ENCODE data around the gene PASK.
A peak's percentile ranks its signal among the peaks of the same experiment; 100 is the strongest.
"Not testable (repeated sequence)": the region's sequence is repeated elsewhere in the genome, so short reads cannot be mapped to it uniquely, and the experiment has no call there.

The PASK gene

DNA sequence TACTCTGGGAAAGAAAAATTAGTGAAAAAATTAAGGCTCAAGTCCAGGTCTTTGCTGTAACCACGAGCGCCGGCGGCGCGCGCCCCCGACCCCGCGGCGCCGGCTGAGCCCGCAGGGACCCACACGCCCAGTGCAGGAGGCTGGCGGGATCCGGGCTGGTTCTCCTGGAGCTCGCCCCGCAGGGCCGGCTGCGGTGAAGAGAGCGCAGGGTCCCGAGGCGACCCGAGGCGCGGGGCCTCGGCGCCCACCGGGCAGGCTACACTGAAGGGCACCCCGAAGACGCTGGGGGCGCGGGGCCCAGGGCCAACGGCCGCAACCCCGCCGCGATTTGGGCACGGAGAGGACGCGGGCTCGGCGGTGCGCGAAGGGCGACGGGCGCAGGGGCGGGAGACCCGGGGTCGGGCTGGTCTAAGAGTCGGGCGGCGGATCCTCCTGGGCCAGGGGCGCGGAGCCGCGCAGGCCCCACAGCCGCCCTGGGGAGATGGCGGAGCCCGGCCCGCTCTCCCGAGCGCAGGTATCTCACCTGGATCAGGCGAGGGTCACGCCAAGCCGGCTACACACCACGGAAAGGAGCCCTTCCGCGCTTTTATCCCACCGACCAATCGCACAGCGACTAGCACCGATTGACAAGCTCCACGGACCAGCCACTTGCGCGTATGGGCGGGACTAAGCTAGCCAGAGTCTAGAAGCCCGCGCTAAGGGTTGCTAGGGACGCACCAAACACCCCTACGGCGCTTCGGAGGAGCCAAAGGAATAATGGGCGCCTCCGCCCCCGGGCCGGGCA, at the start of gene PASK:
Gene PASK (minus strand): TSS at position 582 of the 784 bp plus-strand sequence. CDS start 6,440 bp downstream, outside the sequence.
- in situ Hi-C loops (cut with HindIII; ENCODE audit: low pct_unique_long_range_greater_than_20kb, low sequenced_read_pairs), result no loop called here
- TF ChIP-seq JUND (IDR thresholded peaks at IDR 0.05; ENCODE audit: low read depth), result no peak
- DNase-seq (ENCODE audit: low read depth in 1 of 2, low spot score in 1 of 2), result peak; percentile 91 to 94

DNA sequence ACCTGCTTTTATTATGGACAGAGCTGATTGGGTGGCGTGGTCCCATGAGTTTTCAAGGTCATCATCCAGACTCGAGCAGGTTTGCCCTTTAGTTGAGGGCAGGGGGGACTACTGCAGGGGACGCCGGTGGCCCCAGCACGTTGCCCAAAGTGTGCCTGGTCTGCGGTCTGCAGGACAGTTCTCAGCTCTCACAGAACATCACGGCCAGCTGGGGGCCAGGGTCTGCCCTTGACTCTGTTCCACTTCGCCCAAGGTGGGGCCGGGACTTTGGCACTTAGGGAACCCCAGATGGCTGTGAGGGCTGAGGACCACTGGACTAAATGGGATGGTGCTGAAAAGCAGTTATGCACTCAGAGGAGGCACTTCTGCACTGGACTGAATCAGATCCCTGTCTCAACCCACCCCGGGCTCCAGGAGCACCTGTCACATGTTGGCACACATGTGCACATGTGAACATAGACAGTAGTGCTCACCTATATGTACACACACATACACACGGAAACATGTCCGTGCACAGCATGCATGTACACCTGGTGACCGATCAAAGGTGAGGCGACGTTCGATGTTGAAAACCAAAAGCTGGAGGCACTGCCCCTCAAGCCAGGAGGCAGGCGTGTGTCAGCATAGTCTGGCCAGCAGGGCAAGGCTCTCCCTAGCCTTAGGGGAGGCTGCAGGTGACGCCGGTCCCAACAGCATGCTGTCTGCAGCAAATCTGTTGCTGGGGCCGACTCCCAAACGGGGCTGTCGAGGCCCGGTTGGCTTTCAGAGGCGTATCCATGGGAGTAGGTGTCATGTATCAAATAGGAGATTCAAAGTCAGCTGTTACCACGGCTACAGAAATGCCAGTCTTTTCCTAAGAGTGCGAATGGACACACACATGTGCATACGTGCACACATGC, 49.4 kb upstream of the PASK start:
- no peak for DNase-seq (ENCODE audit: low read depth in 1 of 2, low spot score in 1 of 2)
- TF ChIP-seq JUND (IDR thresholded peaks at IDR 0.05; ENCODE audit: low read depth), result no peak
- in situ Hi-C loops (cut with HindIII; ENCODE audit: low pct_unique_long_range_greater_than_20kb, low sequenced_read_pairs), result no loop called here

DNA sequence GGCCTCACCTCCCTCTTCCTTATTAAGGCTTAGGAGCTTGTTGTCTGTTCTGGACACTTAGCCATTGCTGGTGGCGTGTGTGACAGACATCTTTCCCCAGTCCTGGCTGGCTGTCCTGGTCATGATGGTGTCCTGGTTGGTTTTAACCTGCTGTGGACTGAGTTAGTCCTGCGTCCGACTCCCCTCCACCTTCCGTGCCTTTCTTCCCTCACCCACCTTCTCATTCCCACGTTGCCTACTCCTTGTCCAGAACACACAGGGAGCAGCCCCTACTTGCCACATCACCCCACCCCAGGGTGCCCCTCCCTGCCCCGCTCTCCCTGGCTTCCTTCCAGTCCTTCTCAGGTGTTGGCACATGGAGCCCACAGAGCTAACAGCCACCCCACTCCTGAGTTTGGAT, 48.7 kb upstream of the PASK start:
- in situ Hi-C loops (cut with HindIII; ENCODE audit: low pct_unique_long_range_greater_than_20kb, low sequenced_read_pairs), result no loop called here
- DNase-seq (ENCODE audit: low read depth in 1 of 2, low spot score in 1 of 2), result no peak
- TF ChIP-seq JUND (IDR thresholded peaks at IDR 0.05; ENCODE audit: low read depth), result no peak

GRCh38 chr2:241197246-241197645, 48.0 kb upstream of the PASK start:
- DNase-seq (ENCODE audit: low read depth in 1 of 2, low spot score in 1 of 2); in situ Hi-C loops (cut with HindIII; ENCODE audit: low pct_unique_long_range_greater_than_20kb, low sequenced_read_pairs): not testable (repeated sequence)

DNA sequence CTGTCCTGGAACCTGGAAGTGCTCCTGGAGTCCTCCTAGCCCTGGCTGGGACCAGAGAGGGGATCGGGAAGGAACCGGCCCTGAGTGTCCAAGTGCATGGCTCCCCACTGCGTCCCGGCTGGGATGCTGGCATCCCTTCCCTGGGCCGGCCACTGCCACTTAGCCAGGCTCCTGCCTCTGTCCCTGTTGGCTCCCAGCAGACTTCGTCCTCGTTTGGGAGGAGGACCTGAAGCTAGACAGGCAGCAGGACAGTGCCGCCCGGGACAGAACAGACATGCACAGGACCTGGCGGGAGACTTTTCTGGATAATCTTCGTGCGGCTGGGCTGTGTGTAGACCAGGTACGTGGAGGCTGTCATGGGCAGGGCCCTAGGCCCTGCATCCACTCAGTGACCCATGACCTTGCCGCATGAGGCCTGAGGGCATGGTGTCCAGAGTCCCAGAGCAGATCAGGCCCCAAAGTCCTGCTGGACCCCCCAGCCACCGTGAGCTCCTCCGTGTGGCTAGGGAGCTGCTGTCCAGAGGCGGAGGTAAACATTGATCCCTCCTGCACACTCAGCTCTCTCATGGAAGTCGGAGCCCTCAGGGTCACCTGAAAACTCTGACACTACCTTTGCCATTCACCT, 46.3 kb upstream of the PASK start:
- no peak for DNase-seq (ENCODE audit: low read depth in 1 of 2, low spot score in 1 of 2)
- in situ Hi-C loops (cut with HindIII; ENCODE audit: low pct_unique_long_range_greater_than_20kb, low sequenced_read_pairs), result no loop called here
- TF ChIP-seq JUND (IDR thresholded peaks at IDR 0.05; ENCODE audit: low read depth), result no peak

GRCh38 chr2:241194811-241195210, 45.5 kb upstream of the PASK start:
- in situ Hi-C loops (cut with HindIII; ENCODE audit: low pct_unique_long_range_greater_than_20kb, low sequenced_read_pairs), result no loop called here
- TF ChIP-seq JUND (IDR thresholded peaks at IDR 0.05; ENCODE audit: low read depth), result no peak
- DNase-seq (ENCODE audit: low read depth in 1 of 2, low spot score in 1 of 2), result no peak

GRCh38 chr2:241193271-241193670, 44.0 kb upstream of the PASK start:
- no peak for TF ChIP-seq JUND (IDR thresholded peaks at IDR 0.05; ENCODE audit: low read depth)
- no peak for DNase-seq (ENCODE audit: low read depth in 1 of 2, low spot score in 1 of 2)
- in situ Hi-C loops (cut with HindIII; ENCODE audit: low pct_unique_long_range_greater_than_20kb, low sequenced_read_pairs), result no loop called here

GRCh38 chr2:241191081-241191480, 41.8 kb upstream of the PASK start:
- in situ Hi-C loops (cut with HindIII; ENCODE audit: low pct_unique_long_range_greater_than_20kb, low sequenced_read_pairs), result no loop called here
- no peak for DNase-seq (ENCODE audit: low read depth in 1 of 2, low spot score in 1 of 2)
- no peak for TF ChIP-seq JUND (IDR thresholded peaks at IDR 0.05; ENCODE audit: low read depth)

DNA sequence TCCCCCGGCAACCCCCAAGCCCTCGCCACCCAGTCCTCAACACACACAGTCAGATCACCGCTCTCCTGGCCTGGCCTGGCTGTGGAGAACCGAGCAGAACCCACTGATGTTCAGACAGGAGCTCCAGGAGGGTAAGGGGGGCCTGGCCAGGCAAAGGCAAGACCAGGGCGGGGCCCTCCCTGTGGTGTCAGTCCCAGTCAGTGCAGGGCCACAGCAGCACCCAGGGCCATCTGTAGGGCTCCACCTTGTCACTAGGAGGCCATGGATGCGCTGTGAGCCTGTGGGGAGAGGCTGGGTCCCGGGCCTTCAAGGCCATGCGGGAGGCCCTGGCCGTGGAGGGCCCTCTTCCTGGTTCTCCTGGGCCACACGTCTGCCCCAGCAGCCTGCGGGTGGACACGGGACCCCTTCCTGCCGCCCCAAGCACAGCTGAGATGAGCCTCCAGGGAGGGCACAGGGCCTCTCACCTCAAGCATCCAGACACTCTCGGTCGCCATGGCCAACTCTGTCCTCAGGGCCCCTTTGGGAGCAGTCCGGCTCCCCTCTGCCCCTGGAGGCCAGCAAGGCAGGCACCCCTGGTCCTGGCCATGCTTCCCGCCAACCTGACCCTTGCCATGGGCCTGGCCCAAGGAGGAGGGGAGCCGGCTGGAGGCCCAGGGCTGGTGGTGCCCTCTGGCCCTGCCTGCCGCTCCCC, 41.2 kb upstream of the PASK start:
- no peak for TF ChIP-seq JUND (IDR thresholded peaks at IDR 0.05; ENCODE audit: low read depth)

GRCh38 chr2:241189856-241190201, 40.6 kb upstream of the PASK start:
- TF ChIP-seq JUND (IDR thresholded peaks at IDR 0.05; ENCODE audit: low read depth), result no peak
- DNase-seq (ENCODE audit: low read depth in 1 of 2, low spot score in 1 of 2), result no peak
- in situ Hi-C loops (cut with HindIII; ENCODE audit: low pct_unique_long_range_greater_than_20kb, low sequenced_read_pairs), result no loop called here

More for the DNA sequence above, 41.2 kb upstream of the PASK start:
- in situ Hi-C loops (cut with HindIII; ENCODE audit: low pct_unique_long_range_greater_than_20kb, low sequenced_read_pairs), result no loop called here
- no peak for DNase-seq (ENCODE audit: low read depth in 1 of 2, low spot score in 1 of 2)

GRCh38 chr2:241189093-241189855, 40.0 kb upstream of the PASK start:
- no peak for DNase-seq (ENCODE audit: low read depth in 1 of 2, low spot score in 1 of 2)
- no peak for TF ChIP-seq JUND (IDR thresholded peaks at IDR 0.05; ENCODE audit: low read depth)
- in situ Hi-C loops (cut with HindIII; ENCODE audit: low pct_unique_long_range_greater_than_20kb, low sequenced_read_pairs), result no loop called here

Data from T47D (cell line).